ENCODE measurements around the gene RAD51B.
"Not testable (repeated sequence)": the region's sequence is repeated elsewhere in the genome, so short reads cannot be mapped to it uniquely, and the experiment has no call there.

RAD51B gene

GRCh38 chr14:68112442-68112841, 292.9 kb downstream of the RAD51B start:
- no peak for DNase-seq (ENCODE audit: low spot score)

- DNase-seq (ENCODE audit: low spot score), result no peak
Measured at GRCh38 chr14:68113343-68113930, 293.9 kb downstream of the RAD51B start.

- DNase-seq (ENCODE audit: low spot score), result not testable (repeated sequence)
Measured at GRCh38 chr14:68115952-68116351, 296.4 kb downstream of the RAD51B start.

- DNase-seq (ENCODE audit: low spot score), result no peak
Measured at GRCh38 chr14:68122651-68123050, 303.1 kb downstream of the RAD51B start.

- no peak for DNase-seq (ENCODE audit: low spot score)
Measured at GRCh38 chr14:68124050-68124449, 304.5 kb downstream of the RAD51B start.

GRCh38 chr14:68124979-68125731, 305.6 kb downstream of the RAD51B start:
- DNase-seq (ENCODE audit: low spot score), result no peak

GRCh38 chr14:68127166-68127565, 307.6 kb downstream of the RAD51B start:
- no peak for DNase-seq (ENCODE audit: low spot score)

GRCh38 chr14:68131907-68132306, 312.3 kb downstream of the RAD51B start:
- peak; percentile 18 for DNase-seq (ENCODE audit: low spot score)

GRCh38 chr14:68132563-68133121, 313.1 kb downstream of the RAD51B start:
- no peak for DNase-seq (ENCODE audit: low spot score)

- DNase-seq (ENCODE audit: low spot score), result no peak
Measured at GRCh38 chr14:68133856-68134255, 314.3 kb downstream of the RAD51B start.

- DNase-seq (ENCODE audit: low spot score), result no peak
Measured at GRCh38 chr14:68135028-68135427, 315.4 kb downstream of the RAD51B start.

GRCh38 chr14:68135566-68135965, 316.0 kb downstream of the RAD51B start:
- no peak for DNase-seq (ENCODE audit: low spot score)

GRCh38 chr14:68137704-68138619, 318.4 kb downstream of the RAD51B start:
- peak; percentile 70 for DNase-seq (ENCODE audit: low spot score)

- DNase-seq (ENCODE audit: low spot score), result no peak
Measured at GRCh38 chr14:68139431-68140075, 320.0 kb downstream of the RAD51B start.

- DNase-seq (ENCODE audit: low spot score), result no peak
Measured at GRCh38 chr14:68140076-68140741, 320.6 kb downstream of the RAD51B start.

GRCh38 chr14:68140806-68141205, 321.2 kb downstream of the RAD51B start:
- DNase-seq (ENCODE audit: low spot score), result no peak

- no peak for DNase-seq (ENCODE audit: low spot score)
Measured at GRCh38 chr14:68141281-68142088, 321.9 kb downstream of the RAD51B start.

GRCh38 chr14:68143341-68143841, 323.8 kb downstream of the RAD51B start:
- DNase-seq (ENCODE audit: low spot score), result peak; percentile 45

GRCh38 chr14:68144051-68144681, 324.6 kb downstream of the RAD51B start:
- peak; percentile 17 for DNase-seq (ENCODE audit: low spot score)

- DNase-seq (ENCODE audit: low spot score), result no peak
Measured at GRCh38 chr14:68145036-68145435, 325.5 kb downstream of the RAD51B start.

All from globus pallidus (tissue), 1 donor.